Gastrocnemius medialis (tissue), 4 donors: ENCODE results near the gene CLEC10A. TPM values are rescaled to one million over a fixed set of nuclear protein-coding genes. Genes with fewer than 3 reads are reported as not detected.
"Not testable (repeated sequence)": the region's sequence is repeated elsewhere in the genome, so short reads cannot be mapped to it uniquely, and the experiment has no call there.

Experiments used
- ATAC-seq, 2 donors: fragments of 150-250 bp; one replicate each; pipeline ENCODE4 v1.9.1; 2016
- DNase-seq, 2 donors: peaks; one replicate each; pipeline ENCODE4 v3.0.0-alpha.2; 2019
- H3K27ac ChIP-seq, 4 donors: fragments of 200-600 bp; sonication (generic); 1 replicate in 1 of 4; 2 replicates in 3 of 4; pipeline ENCODE4 v1.5.1; 2016 to 2018; ENCODE audit warnings: mild to moderate bottlenecking in 2 of 4, moderate library complexity in 1 of 4
- H3K27me3 ChIP-seq, 3 donors: fragments of 200-600 bp; sonication (generic) in 2 of 3; 1 replicate in 1 of 3; 2 replicates in 2 of 3; pipeline versions ENCODE4 v1.5.1 to v1.6.0; 2016 to 2019; ENCODE audit warnings: mild to moderate bottlenecking in 1 of 3, moderate library complexity in 1 of 3
- H3K36me3 ChIP-seq, 2 donors: fragments of 200-600 bp; sonication (generic) in 1 of 2; one replicate each; pipeline ENCODE4 v1.5.1; 2017 to 2018
- H3K4me1 ChIP-seq, 2 donors: fragments of 200-600 bp; sonication (generic) in 1 of 2; one replicate each; pipeline ENCODE4 v1.5.1; 2016 to 2017; ENCODE audit warnings: mild to moderate bottlenecking in 2 of 2
- H3K4me3 ChIP-seq, 4 donors: fragments of 200-600 bp; sonication (generic) in 3 of 4; 1 replicate in 1 of 4; 2 replicates in 3 of 4; pipeline ENCODE4 v1.5.1; 2016 to 2019; ENCODE audit warnings: mild to moderate bottlenecking in 2 of 4
- H3K9me3 ChIP-seq, 3 donors: fragments of 200-600 bp; sonication (generic) in 2 of 3; 1 replicate in 1 of 3; 2 replicates in 2 of 3; pipeline ENCODE4 v1.5.1; 2016 to 2019
- POLR2A ChIP-seq, 2 donors: fragments of 450-650 bp; IDR thresholded peaks; one replicate each; pipeline ENCODE4 v1.6.1; 2017; ENCODE audit warnings: antibody characterized with exemption in 2 of 2, mild to moderate bottlenecking in 2 of 2, moderate library complexity in 2 of 2
- in situ Hi-C, 4 donors: fragments of 200-750 bp; cut with MboI; loops; one replicate each; pipeline versions ENCODE4 v1.15.0 to v1.8.0; 2017; ENCODE audit warnings: low sequenced_read_pairs in 4 of 4
- intact Hi-C: fragments of 100-400 bp; cut with DNase I; formaldehyde crosslinking; loops from one replicate; pipeline ENCODE4 v1.15.1; 2023; ENCODE audit warnings: low total_unique reads
- total RNA-seq, 4 donors: library from RNA; depleted of rRNA; stranded (reverse); fragments of >200 nt; gene quantifications; one replicate each; pipeline versions ENCODE4 v1.1.0 to v1.2.3, GENCODE V29; 2016
- TF ChIP-seq, protein P1 (sequence below), 5 experiments: fragments of 450-650 bp in 3 of 5; fragments of 200-600 bp in 2 of 5; sonication (generic) in 2 of 5; IDR thresholded peaks in 4 of 5; conservative IDR thresholded peaks in 1 of 5; 1 replicate in 4 of 5; 2 replicates in 1 of 5; pipeline ENCODE4 v1.5.1; 2016 to 2019; ENCODE audit warnings: antibody characterized with exemption in 5 of 5, mild to moderate bottlenecking in 3 of 5, moderate library complexity in 3 of 5

Gene CLEC10A, protein sequence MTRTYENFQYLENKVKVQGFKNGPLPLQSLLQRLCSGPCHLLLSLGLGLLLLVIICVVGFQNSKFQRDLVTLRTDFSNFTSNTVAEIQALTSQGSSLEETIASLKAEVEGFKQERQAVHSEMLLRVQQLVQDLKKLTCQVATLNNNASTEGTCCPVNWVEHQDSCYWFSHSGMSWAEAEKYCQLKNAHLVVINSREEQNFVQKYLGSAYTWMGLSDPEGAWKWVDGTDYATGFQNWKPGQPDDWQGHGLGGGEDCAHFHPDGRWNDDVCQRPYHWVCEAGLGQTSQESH
- total RNA-seq = 1 to 10 TPM in 3 of 4 donors, not detected in 1; 1.3 to 2.8 (median 2.3) TPM

DNA sequence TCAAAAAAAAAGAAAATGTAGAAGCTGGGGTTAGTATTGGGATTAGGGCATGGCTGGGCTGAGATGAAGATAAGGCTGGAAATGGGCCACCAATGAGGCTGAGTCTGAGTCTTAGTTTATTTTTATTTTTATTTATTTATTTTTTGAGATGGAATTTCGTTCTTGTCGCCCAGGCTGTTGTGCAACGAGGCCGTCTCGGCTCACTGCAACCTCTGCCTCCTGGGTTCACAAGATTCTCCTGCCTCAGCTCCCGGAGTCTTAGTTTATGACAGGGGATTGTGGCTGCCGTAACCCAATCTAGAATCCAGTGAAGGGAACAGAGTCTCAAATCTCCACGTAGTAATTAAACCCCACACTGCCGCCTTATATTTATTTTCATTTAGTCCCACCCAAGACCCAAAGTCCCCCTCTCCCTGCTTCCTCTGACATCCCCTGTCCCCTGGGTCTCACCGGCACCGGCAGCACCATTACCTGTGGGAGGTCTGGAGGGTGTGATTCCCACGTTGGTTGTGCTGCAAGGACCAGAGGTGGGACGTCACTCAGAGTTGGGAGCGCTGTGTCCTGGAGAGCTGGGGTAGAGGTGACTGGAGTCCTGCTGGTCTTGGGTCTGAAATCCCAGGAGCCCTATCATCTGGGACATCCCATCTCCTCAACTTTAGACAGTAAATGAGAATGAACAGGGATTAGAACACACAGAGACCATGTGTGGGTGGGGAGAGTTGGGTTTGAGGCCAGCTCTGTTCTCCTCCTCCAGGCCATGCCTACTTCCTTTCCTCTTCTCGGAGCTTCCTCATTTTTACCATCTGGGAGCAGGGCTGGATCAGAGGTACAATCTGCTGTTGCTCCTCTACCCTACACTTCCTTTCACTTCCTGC, at the start of gene CLEC10A:
Gene CLEC10A, minus strand, starts transcription at position 671 of the 875 bp plus-strand sequence. CDS start 1,439 bp downstream, outside the sequence.
- peak in 1 of 2 donors; percentile 30 for ATAC-seq
- Histone ChIP-seq H3K27me3 (peaks cover 0 to 4% (median 0%) of the 10 kb centered on the region in 3 donors), H3K36me3 (no peaks in the 10 kb centered on the region), H3K4me1 (no peaks in the 10 kb centered on the region), H3K27ac (peak within 1 kb of the TSS; percentile 28 to 53 (median 43)), H3K4me3 (peak within 1 kb of the TSS in 1 of 4 donors; percentile 18), H3K9me3 (no peaks in the 10 kb centered on the region)
- intact Hi-C loops (no loop called here), in situ Hi-C loops (no loop called here)
- TF ChIP-seq POLR2A (IDR thresholded peaks at IDR 0.05) = no peak
- TF ChIP-seq, protein P1, sequence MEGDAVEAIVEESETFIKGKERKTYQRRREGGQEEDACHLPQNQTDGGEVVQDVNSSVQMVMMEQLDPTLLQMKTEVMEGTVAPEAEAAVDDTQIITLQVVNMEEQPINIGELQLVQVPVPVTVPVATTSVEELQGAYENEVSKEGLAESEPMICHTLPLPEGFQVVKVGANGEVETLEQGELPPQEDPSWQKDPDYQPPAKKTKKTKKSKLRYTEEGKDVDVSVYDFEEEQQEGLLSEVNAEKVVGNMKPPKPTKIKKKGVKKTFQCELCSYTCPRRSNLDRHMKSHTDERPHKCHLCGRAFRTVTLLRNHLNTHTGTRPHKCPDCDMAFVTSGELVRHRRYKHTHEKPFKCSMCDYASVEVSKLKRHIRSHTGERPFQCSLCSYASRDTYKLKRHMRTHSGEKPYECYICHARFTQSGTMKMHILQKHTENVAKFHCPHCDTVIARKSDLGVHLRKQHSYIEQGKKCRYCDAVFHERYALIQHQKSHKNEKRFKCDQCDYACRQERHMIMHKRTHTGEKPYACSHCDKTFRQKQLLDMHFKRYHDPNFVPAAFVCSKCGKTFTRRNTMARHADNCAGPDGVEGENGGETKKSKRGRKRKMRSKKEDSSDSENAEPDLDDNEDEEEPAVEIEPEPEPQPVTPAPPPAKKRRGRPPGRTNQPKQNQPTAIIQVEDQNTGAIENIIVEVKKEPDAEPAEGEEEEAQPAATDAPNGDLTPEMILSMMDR (IDR thresholded peaks at IDR 0.05 in 4 of 5, conservative IDR thresholded peaks at IDR 0.05 in 1 of 5) = no peak
- peak in 1 of 2 donors; percentile 24 for DNase-seq

GRCh38 chr17:7129311-7129710, 49.3 kb upstream of the CLEC10A start:
- intact Hi-C loops (no loop called here), in situ Hi-C loops (no loop called here)
- TF ChIP-seq, protein P1 (IDR thresholded peaks at IDR 0.05 in 4 of 5, conservative IDR thresholded peaks at IDR 0.05 in 1 of 5) = no peak
- TF ChIP-seq POLR2A (IDR thresholded peaks at IDR 0.05) = no peak
- no peaks in the 10 kb centered on the region for H3K9me3 ChIP-seq
- no peaks in the 10 kb centered on the region for H3K4me1 ChIP-seq
- no peak overlapping the region for H3K27ac ChIP-seq
- H3K36me3 ChIP-seq = no peaks in the 10 kb centered on the region
- H3K4me3 ChIP-seq = no peak overlapping the region
- ATAC-seq (no peak), DNase-seq (no peak)
- H3K27me3 ChIP-seq = peaks cover 0 to 12% (median 7%) of the 10 kb centered on the region in 3 donors

DNA sequence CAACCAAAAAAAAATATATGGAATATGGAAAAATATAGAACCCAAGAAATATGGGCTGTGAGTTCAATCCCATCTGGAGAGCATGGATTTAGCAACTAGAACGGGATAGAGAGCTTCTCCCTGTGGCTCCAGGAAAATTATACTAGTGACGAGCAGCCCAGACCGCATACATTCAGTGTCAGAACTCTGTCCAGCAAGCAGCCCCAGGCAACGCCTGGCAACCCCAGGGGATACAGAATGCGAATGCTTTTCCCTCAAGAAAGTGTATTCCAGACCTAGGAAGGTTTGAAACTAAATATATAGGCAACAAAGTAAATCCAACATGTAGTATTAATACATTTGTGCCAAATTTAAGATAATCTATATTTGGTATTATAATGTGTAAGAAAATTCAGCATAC, 48.1 kb upstream of the CLEC10A start:
- in situ Hi-C loops = no loop called here
- no peak for DNase-seq
- peaks cover 0 to 12% (median 3%) of the 10 kb centered on the region in 3 donors for H3K27me3 ChIP-seq
- no peaks in the 10 kb centered on the region for H3K9me3 ChIP-seq
- H3K4me1 ChIP-seq = no peaks in the 10 kb centered on the region
- TF ChIP-seq, protein P1 (IDR thresholded peaks at IDR 0.05 in 4 of 5, conservative IDR thresholded peaks at IDR 0.05 in 1 of 5) = no peak
- no peak for TF ChIP-seq POLR2A (IDR thresholded peaks at IDR 0.05)
- no peak overlapping the region for H3K27ac ChIP-seq
- ATAC-seq = no peak
- H3K4me3 ChIP-seq = no peak overlapping the region
- no peaks in the 10 kb centered on the region for H3K36me3 ChIP-seq
- intact Hi-C loops = no loop called here

- H3K4me1 ChIP-seq, in situ Hi-C loops, H3K9me3 ChIP-seq, H3K4me3 ChIP-seq, intact Hi-C loops, H3K27me3 ChIP-seq, ATAC-seq, H3K36me3 ChIP-seq, H3K27ac ChIP-seq, DNase-seq: not testable (repeated sequence)
Observed at GRCh38 chr17:7127501-7127900, 47.5 kb upstream of the CLEC10A start.

DNA sequence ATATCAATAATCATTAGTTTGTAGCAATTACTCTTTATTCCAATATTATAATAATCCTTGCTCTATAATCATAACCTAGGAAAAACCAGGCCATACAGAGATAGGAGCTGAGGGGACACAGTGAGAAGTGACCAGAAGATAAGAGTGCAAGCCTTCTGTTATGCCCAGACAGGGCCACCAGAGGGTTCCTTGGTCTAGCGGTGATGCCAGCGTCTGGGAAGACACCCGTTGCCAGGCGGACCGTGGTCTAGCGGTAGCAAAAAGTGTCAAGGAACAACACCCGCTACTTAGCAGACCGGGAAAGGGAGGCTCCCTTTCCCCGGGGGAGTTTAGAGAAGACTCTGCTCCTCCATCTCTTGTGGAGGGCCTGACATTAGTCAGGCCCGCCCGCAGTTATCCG, 46.3 kb upstream of the CLEC10A start:
- DNase-seq, H3K36me3 ChIP-seq, H3K4me3 ChIP-seq, H3K4me1 ChIP-seq, H3K27me3 ChIP-seq, H3K27ac ChIP-seq, in situ Hi-C loops, ATAC-seq, intact Hi-C loops, H3K9me3 ChIP-seq: not testable (repeated sequence)
